H9 (cell line): ENCODE data around the gene ENOX2. TPM values are rescaled to one million over a fixed set of nuclear protein-coding genes. Genes with fewer than 3 reads are reported as not detected.

ENCODE experiments used
- DNase-seq: peaks from one replicate; pipeline ENCODE4 v3.0.0-alpha.2; 2017
- H2AFZ ChIP-seq: one replicate; pipeline ENCODE4 v1.6.1; 2013; ENCODE audit warnings: mild to moderate bottlenecking, low read length, control low read depth, moderate library complexity
- H2AK5ac ChIP-seq: 2 replicates; pipeline ENCODE4 v1.6.1; 2013; ENCODE audit warnings: low read length, control low read depth, mixed read lengths; ENCODE audit not compliant: insufficient read length
- H2BK120ac ChIP-seq: one replicate; pipeline ENCODE4 v1.6.1; 2013; ENCODE audit warnings: low read depth, mild to moderate bottlenecking, low read length, control low read depth, inconsistent platforms; ENCODE audit not compliant: poor library complexity, severe bottlenecking
- H2BK12ac ChIP-seq: 2 replicates; pipeline ENCODE4 v1.6.1; 2013; ENCODE audit warnings: low read length, control low read depth, mixed read lengths, low read depth; ENCODE audit not compliant: insufficient read length
- H2BK15ac ChIP-seq: 2 replicates; pipeline ENCODE4 v1.6.1; 2013; ENCODE audit warnings: low read depth, low read length, control low read depth
- H2BK20ac ChIP-seq: one replicate; pipeline ENCODE4 v1.6.1; 2013; ENCODE audit warnings: low read depth, mild to moderate bottlenecking, low read length, control low read depth, inconsistent platforms; ENCODE audit not compliant: poor library complexity, severe bottlenecking
- H2BK5ac ChIP-seq: 2 replicates; pipeline ENCODE4 v1.6.1; 2013; ENCODE audit warnings: low read length, control low read depth, mixed read lengths; ENCODE audit not compliant: insufficient read length
- H3K14ac ChIP-seq: 2 replicates; pipeline ENCODE4 v1.6.1; 2013; ENCODE audit warnings: low read length, control low read depth; ENCODE audit not compliant: insufficient read depth
- H3K18ac ChIP-seq: 2 replicates; pipeline ENCODE4 v1.6.1; 2013; ENCODE audit warnings: low read depth, mild to moderate bottlenecking, mixed read lengths, low read length, control low read depth; ENCODE audit not compliant: insufficient read length
- H3K23ac ChIP-seq: 2 replicates; pipeline ENCODE4 v1.6.1; 2013; ENCODE audit warnings: low read length, control low read depth, mixed read lengths, low read depth; ENCODE audit not compliant: insufficient read length
- H3K23me2 ChIP-seq: 2 replicates; pipeline ENCODE4 v1.6.1; 2013; ENCODE audit warnings: low read depth, mild to moderate bottlenecking, mixed read lengths, low read length, control low read depth; ENCODE audit not compliant: insufficient read length, poor library complexity, severe bottlenecking
- H3K27ac ChIP-seq: 2 replicates; pipeline ENCODE4 v1.5.1; 2013; ENCODE audit warnings: low read length, control low read depth, mixed read lengths, low read depth; ENCODE audit not compliant: insufficient read length
- H3K27me3 ChIP-seq: 2 replicates; pipeline ENCODE4 v1.6.1; 2013; ENCODE audit warnings: low read length, control low read depth, inconsistent platforms; ENCODE audit not compliant: insufficient read depth
- H3K4ac ChIP-seq: 2 replicates; pipeline ENCODE4 v1.6.1; 2013; ENCODE audit warnings: low read depth, mild to moderate bottlenecking, control low read depth, inconsistent platforms, low read length, moderate library complexity
- H3K4me1 ChIP-seq: 2 replicates; pipeline ENCODE4 v1.6.1; 2013; ENCODE audit warnings: low read length, control low read depth, inconsistent platforms; ENCODE audit not compliant: insufficient read depth
- H3K4me2 ChIP-seq: 2 replicates; pipeline ENCODE4 v1.6.1; 2013; ENCODE audit warnings: low read length, control low read depth, mixed read lengths; ENCODE audit not compliant: insufficient read length, insufficient read depth
- H3K56ac ChIP-seq: 2 replicates; pipeline ENCODE4 v1.6.1; 2013; ENCODE audit warnings: low read depth, mild to moderate bottlenecking, mixed read lengths, low read length, control low read depth; ENCODE audit not compliant: insufficient read length
- H3K79me1 ChIP-seq: 2 replicates; pipeline ENCODE4 v1.6.1; 2013; ENCODE audit warnings: low read depth, mild to moderate bottlenecking, moderate library complexity, low read length, control low read depth, inconsistent platforms; ENCODE audit not compliant: insufficient read depth, poor library complexity, severe bottlenecking
- H3K79me2 ChIP-seq: 2 replicates; pipeline ENCODE4 v1.6.1; 2013; ENCODE audit warnings: low read length, control low read depth, inconsistent platforms; ENCODE audit not compliant: insufficient read depth
- H3K9ac ChIP-seq: 2 replicates; pipeline ENCODE4 v1.6.1; 2013; ENCODE audit warnings: low read length, control low read depth, mixed read lengths; ENCODE audit not compliant: insufficient read length; ENCODE audit errors: extremely low read depth
- H3K9me3 ChIP-seq: one replicate; pipeline ENCODE4 v1.6.1; 2013; ENCODE audit warnings: low read depth, low read length, inconsistent platforms; ENCODE audit not compliant: control insufficient read depth
- H3T11ph ChIP-seq: one replicate; pipeline ENCODE4 v1.6.1; 2013; ENCODE audit warnings: mild to moderate bottlenecking, low read length, control low read depth, inconsistent platforms
- H4K20me1 ChIP-seq: one replicate; pipeline ENCODE4 v1.6.1; 2013; ENCODE audit not compliant: control insufficient read depth, insufficient read length, insufficient read depth
- H4K5ac ChIP-seq: 2 replicates; pipeline ENCODE4 v1.6.1; 2013; ENCODE audit warnings: low read depth, mild to moderate bottlenecking, mixed read lengths, low read length, control low read depth; ENCODE audit not compliant: insufficient read length
- H4K8ac ChIP-seq: replicated peaks from 2 replicates; pipeline ENCODE4 v1.6.1; 2013; ENCODE audit warnings: low read length, control low read depth, mixed read lengths, low read depth; ENCODE audit not compliant: insufficient read length
- H4K91ac ChIP-seq: 2 replicates; pipeline ENCODE4 v1.6.1; 2013; ENCODE audit warnings: low read depth, mild to moderate bottlenecking, moderate library complexity, mixed read lengths, low read length, control low read depth; ENCODE audit not compliant: insufficient read length
- H3K27ac Mint-ChIP-seq, 3 experiments: 2 replicates in 2 of 3; 3 replicates in 1 of 3; pipeline ENCODE4 v1.8.0; 2020 to 2021; ENCODE audit warnings: mixed read lengths in 3 of 3, mild to moderate bottlenecking in 1 of 3, moderate library complexity in 1 of 3
- H3K27me3 Mint-ChIP-seq: 2 replicates; pipeline ENCODE4 v1.8.0; 2021; ENCODE audit warnings: low read depth, mild to moderate bottlenecking, moderate library complexity, mixed read lengths
- H3K36me3 Mint-ChIP-seq, 3 experiments: 2 replicates in 2 of 3; 3 replicates in 1 of 3; pipeline ENCODE4 v1.8.0; 2020 to 2021; ENCODE audit warnings: low read depth in 3 of 3, mixed read lengths in 3 of 3; ENCODE audit not compliant: insufficient read depth in 1 of 3
- H3K4me1 Mint-ChIP-seq, 2 experiments: 2 replicates each; pipeline ENCODE4 v1.8.0; 2020; ENCODE audit warnings: mixed read lengths in 2 of 2
- H3K4me3 Mint-ChIP-seq, 2 experiments: 2 replicates in 1 of 2; 3 replicates in 1 of 2; pipeline ENCODE4 v1.8.0; 2020 to 2021; ENCODE audit warnings: mild to moderate bottlenecking in 2 of 2, mixed read lengths in 2 of 2, moderate library complexity in 1 of 2
- H3K9me3 Mint-ChIP-seq, 2 experiments: 2 replicates in 1 of 2; 3 replicates in 1 of 2; pipeline ENCODE4 v1.8.0; 2020; ENCODE audit warnings: mild to moderate bottlenecking in 2 of 2, mixed read lengths in 2 of 2, moderate library complexity in 1 of 2
- WGBS: extraction: QIAGEN DNeasy Blood & Tissue Kit; methylation state at CpG from one replicate; pipeline ENCODE4 v1.1.7; 2013; ENCODE audit warnings: missing lambda C conversion rate, low lambda C conversion rate, mixed read lengths; ENCODE audit not compliant: insufficient read length; ENCODE audit errors: extremely low coverage; 5-methylcytosine and 5-hydroxymethylcytosine counted together
- total RNA-seq: library from RNA; stranded (reverse); gene quantifications from 2 replicates; pipeline ENCODE4 v1.2.1, GENCODE V29; 2021
- TF ChIP-seq, protein P1 (sequence below): fragments of 200-600 bp; sonication (generic); conservative IDR thresholded peaks from 3 replicates; pipeline ENCODE4 v1.8.0; 2021; ENCODE audit warnings: antibody characterized with exemption, mild to moderate bottlenecking

Gene ENOX2
- total RNA-seq, 1 experiment from 2014 or later = 17.7 TPM

DNA sequence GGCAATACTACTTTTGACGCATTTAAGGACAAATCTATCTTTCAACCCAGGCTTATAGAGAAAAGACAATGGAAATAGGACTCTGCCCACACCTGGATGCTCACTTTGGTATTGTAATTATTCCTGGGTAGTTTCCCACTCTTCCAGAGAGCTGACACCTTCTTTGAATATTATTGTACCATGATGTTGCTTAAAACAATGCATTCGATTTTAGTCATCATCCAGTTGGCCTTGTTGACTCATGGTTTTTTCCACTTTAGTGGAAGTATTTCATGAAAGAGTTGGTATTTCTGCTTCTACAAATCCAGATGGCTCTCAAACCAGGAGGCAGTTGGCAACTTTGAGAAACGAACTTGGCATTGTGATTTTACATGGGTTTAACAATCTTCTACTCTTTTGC, 124.2 kb downstream of the ENOX2 start:
- TF ChIP-seq, protein P1, sequence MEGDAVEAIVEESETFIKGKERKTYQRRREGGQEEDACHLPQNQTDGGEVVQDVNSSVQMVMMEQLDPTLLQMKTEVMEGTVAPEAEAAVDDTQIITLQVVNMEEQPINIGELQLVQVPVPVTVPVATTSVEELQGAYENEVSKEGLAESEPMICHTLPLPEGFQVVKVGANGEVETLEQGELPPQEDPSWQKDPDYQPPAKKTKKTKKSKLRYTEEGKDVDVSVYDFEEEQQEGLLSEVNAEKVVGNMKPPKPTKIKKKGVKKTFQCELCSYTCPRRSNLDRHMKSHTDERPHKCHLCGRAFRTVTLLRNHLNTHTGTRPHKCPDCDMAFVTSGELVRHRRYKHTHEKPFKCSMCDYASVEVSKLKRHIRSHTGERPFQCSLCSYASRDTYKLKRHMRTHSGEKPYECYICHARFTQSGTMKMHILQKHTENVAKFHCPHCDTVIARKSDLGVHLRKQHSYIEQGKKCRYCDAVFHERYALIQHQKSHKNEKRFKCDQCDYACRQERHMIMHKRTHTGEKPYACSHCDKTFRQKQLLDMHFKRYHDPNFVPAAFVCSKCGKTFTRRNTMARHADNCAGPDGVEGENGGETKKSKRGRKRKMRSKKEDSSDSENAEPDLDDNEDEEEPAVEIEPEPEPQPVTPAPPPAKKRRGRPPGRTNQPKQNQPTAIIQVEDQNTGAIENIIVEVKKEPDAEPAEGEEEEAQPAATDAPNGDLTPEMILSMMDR = no peak
- no CpG with 5 or more reads among the region's 3 CpGs for WGBS
- H3K36me3 Mint-ChIP-seq = no peaks in the 10 kb centered on the region
- H3K4me1 ChIP-seq = no peaks in the 10 kb centered on the region; the same call in 1 of the 2 replicates
- H2BK15ac ChIP-seq = no peak overlapping the region
- no peak overlapping the region for H2AK5ac ChIP-seq
- H2BK5ac ChIP-seq = no peak overlapping the region
- H4K91ac ChIP-seq = no peak overlapping the region
- no peak overlapping the region for H3K27ac Mint-ChIP-seq
- H3K9me3 ChIP-seq = no peaks in the 10 kb centered on the region
- no peaks in the 10 kb centered on the region for H3K27me3 Mint-ChIP-seq
- no peak overlapping the region for H3T11ph ChIP-seq
- no peak for DNase-seq
- H3K56ac ChIP-seq = no peak overlapping the region
- no peak overlapping the region for H2BK120ac ChIP-seq
- no peaks in the 10 kb centered on the region for H3K23me2 ChIP-seq
- no peak overlapping the region for H3K9ac ChIP-seq
- no peak overlapping the region for H3K4me3 Mint-ChIP-seq
- H4K20me1 ChIP-seq = no peaks in the 10 kb centered on the region
- H3K18ac ChIP-seq = no peak overlapping the region
- no peak overlapping the region for H2BK12ac ChIP-seq
- no peak overlapping the region for H3K27ac ChIP-seq
- no peaks in the 10 kb centered on the region for H3K79me1 ChIP-seq
- H3K4ac ChIP-seq = no peak overlapping the region
- H3K14ac ChIP-seq = no peak overlapping the region
- no peaks in the 10 kb centered on the region for H3K9me3 Mint-ChIP-seq
- no peak overlapping the region for H3K23ac ChIP-seq
- peaks cover 7 to 11% of the 10 kb centered on the region in 2 experiments for H3K4me1 Mint-ChIP-seq
- H4K5ac ChIP-seq = no peak overlapping the region
- H2BK20ac ChIP-seq = no peak overlapping the region
- no peaks in the 10 kb centered on the region for H3K79me2 ChIP-seq
- no peak overlapping the region for H2AFZ ChIP-seq
- H4K8ac ChIP-seq = no peak overlapping the region
- H3K27me3 ChIP-seq = no peaks in the 10 kb centered on the region
- no peak overlapping the region for H3K4me2 ChIP-seq
